B cell (primary cell): Measurements from ENCODE around the gene ZSCAN12. TPM values are rescaled to one million over a fixed set of nuclear protein-coding genes. Genes with fewer than 3 reads are reported as not detected.

Experiments
- ATAC-seq: fragments of 200-7000 bp; cut with Tn5 transposase; one replicate; pipeline ENCODE4 v1.10.0; 2021; ENCODE audit warnings: low read depth, mild to moderate bottlenecking, moderate number of reproducible peaks, moderate library complexity
- CTCF ChIA-PET: fragments of 350-600 bp; sonication (Branson Sonifier 250); formaldehyde crosslinking; loops from one replicate; lab custom pipeline; 2021; ENCODE audit warnings: antibody characterized with exemption, inconsistent platforms; lab: Charles Lee
- POLR2A ChIA-PET: fragments of 350-600 bp; sonication (Branson Sonifier 250); formaldehyde crosslinking; loops from one replicate; lab custom pipeline; 2021; ENCODE audit warnings: antibody characterized with exemption; lab: Charles Lee
- DNase-seq: peaks from one replicate; pipeline ENCODE4 v3.0.0; 2013
- H2AFZ ChIP-seq: 2 replicates; pipeline ENCODE4 v1.6.1; 2012; ENCODE audit warnings: mild to moderate bottlenecking, low read depth, low read length; ENCODE audit not compliant: insufficient read depth, poor library complexity, severe bottlenecking
- H3K27ac ChIP-seq, 2 donors: 1 replicate in 1 of 2; 2 replicates in 1 of 2; pipeline ENCODE4 v1.5.1; 2012 to 2013; ENCODE audit warnings: low read length in 2 of 2, mild to moderate bottlenecking in 2 of 2, moderate library complexity in 1 of 2
- H3K27me3 ChIP-seq, 4 experiments: fragments of 200-600 bp in 1 of 4; sonication (generic) in 1 of 4; replicated peaks in 1 of 4; 1 replicate in 2 of 4; 2 replicates in 2 of 4; pipeline versions ENCODE4 v1.6.1 to v1.7.0; 2013 to 2016; ENCODE audit warnings: low read length in 3 of 4, mild to moderate bottlenecking in 2 of 4, mixed read lengths in 1 of 4, moderate library complexity in 1 of 4; ENCODE audit not compliant: insufficient read depth in 4 of 4, control insufficient read depth in 3 of 4; ENCODE audit errors: control extremely low read depth in 1 of 4
- H3K36me3 ChIP-seq, 2 experiments: replicated peaks in 1 of 2; 1 replicate in 1 of 2; 2 replicates in 1 of 2; pipeline versions ENCODE4 v1.6.1 to v1.7.1; 2013; ENCODE audit warnings: low read length in 1 of 2; ENCODE audit not compliant: insufficient read depth in 2 of 2, control insufficient read depth in 1 of 2; ENCODE audit errors: control extremely low read depth in 1 of 2, extremely low read depth in 1 of 2
- H3K4me1 ChIP-seq, 2 donors: fragments of 200-600 bp in 1 of 2; sonication (generic) in 1 of 2; 1 replicate in 1 of 2; 2 replicates in 1 of 2; pipeline versions ENCODE4 v1.5.1 to v1.6.1; 2013 to 2017; ENCODE audit warnings: low read length in 2 of 2; ENCODE audit not compliant: control insufficient read depth in 2 of 2, insufficient read depth in 2 of 2
- H3K4me2 ChIP-seq: replicated peaks from 2 replicates; pipeline ENCODE3; 2012; ENCODE audit warnings: mild to moderate bottlenecking, low read depth, low read length; ENCODE audit not compliant: poor library complexity, severe bottlenecking
- H3K4me3 ChIP-seq, 5 experiments: fragments of 200-600 bp in 1 of 5; sonication (generic) in 1 of 5; 1 replicate in 3 of 5; 2 replicates in 2 of 5; pipeline versions ENCODE4 v1.5.1 to v1.7.0; 2011 to 2016; ENCODE audit warnings: low read length in 4 of 5, mild to moderate bottlenecking in 4 of 5, low read depth in 2 of 5, control low read depth in 1 of 5, moderate library complexity in 1 of 5; ENCODE audit not compliant: insufficient read depth in 1 of 5; ENCODE audit errors: control extremely low read depth in 1 of 5, extremely low read depth in 1 of 5
- H3K79me2 ChIP-seq: fragments of 200-600 bp; sonication (generic); one replicate; pipeline ENCODE4 v1.6.0; 2016; ENCODE audit warnings: low read length; ENCODE audit not compliant: control insufficient read depth, insufficient read depth
- H3K9ac ChIP-seq: fragments of 200-600 bp; sonication (generic); 2 replicates; pipeline ENCODE4 v1.6.1; 2017; ENCODE audit warnings: mild to moderate bottlenecking, low read length, moderate library complexity
- H3K9me3 ChIP-seq, 3 donors: one replicate each; pipeline versions ENCODE4 v1.6.1 to v1.7.1; 2013; ENCODE audit warnings: low read length in 2 of 3; ENCODE audit not compliant: control insufficient read depth in 2 of 3, insufficient read depth in 1 of 3; ENCODE audit errors: control extremely low read depth in 1 of 3
- H4K20me1 ChIP-seq: 2 replicates; pipeline ENCODE4 v1.6.0; 2012; ENCODE audit warnings: mild to moderate bottlenecking, low read length; ENCODE audit not compliant: insufficient read depth, control insufficient read depth, poor library complexity, severe bottlenecking
- H3K27ac Mint-ChIP-seq: one replicate; pipeline ENCODE4 v1.8.0; 2021; ENCODE audit warnings: mixed read lengths
- H3K27me3 Mint-ChIP-seq: one replicate; pipeline ENCODE4 v1.8.0; 2021; ENCODE audit warnings: mixed read lengths
- H3K4me1 Mint-ChIP-seq: one replicate; pipeline ENCODE4 v1.8.0; 2021; ENCODE audit warnings: mixed read lengths
- H3K4me3 Mint-ChIP-seq: one replicate; pipeline ENCODE4 v1.8.0; 2021; ENCODE audit warnings: mixed read lengths
- H3K9me3 Mint-ChIP-seq: one replicate; pipeline ENCODE4 v1.8.0; 2022; ENCODE audit warnings: mixed read lengths; ENCODE audit not compliant: insufficient read depth
- EZH2 ChIP-seq: IDR thresholded peaks from 2 replicates; pipeline ENCODE4 v1.6.1; 2012; ENCODE audit warnings: borderline replicate concordance, low read depth, mild to moderate bottlenecking, moderate library complexity, low read length; ENCODE audit not compliant: insufficient read depth, poor library complexity, severe bottlenecking
- WGBS: methylation state at CpG from one replicate; pipeline ENCODE4 v1.1.5; 2013; ENCODE audit warnings: missing lambda C conversion rate; ENCODE audit not compliant: insufficient coverage; 5-methylcytosine and 5-hydroxymethylcytosine counted together
- intact Hi-C: fragments of 100-400 bp; cut with micrococcal nuclease; formaldehyde crosslinking; loops from one replicate; pipeline ENCODE4 v1.10.0; 2022
- polyA plus RNA-seq: library from polyadenylated mRNA; depleted of rRNA; stranded (reverse); fragments of >200 nt; gene quantifications from 2 replicates; pipeline ENCODE4 v1.2.3, GENCODE V29; 2012
- total RNA-seq, 2 donors: library from RNA; stranded (reverse); fragments of 120-200 nt in 1 of 2; gene quantifications; 1 replicate in 1 of 2; 2 replicates in 1 of 2; pipeline versions ENCODE4 v1.2.3 to v1.2.4, GENCODE V29; 2013 to 2022
- TF ChIP-seq, protein P1 (sequence below): fragments of 200-600 bp; IDR thresholded peaks from one replicate; pipeline ENCODE4 v1.8.0; 2022; ENCODE audit warnings: antibody characterized with exemption, mild to moderate bottlenecking

Gene ZSCAN12
- total and polyA plus RNA-seq, 2 donors (not counting 1 experiment from before 2014, with no cell fraction given): 3.5 to 14.8 TPM

DNA sequence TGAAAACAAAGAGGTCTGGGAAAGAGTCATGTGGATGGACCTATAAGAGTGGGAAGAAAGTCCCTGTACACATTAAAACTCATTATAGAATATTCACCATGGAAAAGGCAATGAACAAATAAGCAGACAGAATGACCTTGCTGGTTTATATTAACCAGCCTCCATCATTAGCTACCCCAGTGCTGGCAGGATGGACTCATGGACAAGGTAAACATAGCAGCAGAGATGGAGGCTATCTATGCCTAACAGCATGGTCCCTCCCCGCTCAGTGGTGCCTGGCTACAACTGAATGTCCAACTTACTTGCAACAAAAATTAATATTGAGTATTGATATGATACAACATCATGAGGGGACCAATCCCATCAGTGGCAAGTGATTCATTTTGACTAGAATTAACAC lies 54.3 kb downstream of the ZSCAN12 start:
- Histone ChIP-seq H3K9me3 (peaks cover 0 to 7% (median 0%) of the 10 kb centered on the region in 3 donors), H3K79me2 (peaks cover 10% of the 10 kb centered on the region), H2AFZ (no peak overlapping the region), H3K9ac (no peak overlapping the region), H3K27ac (no peak overlapping the region), H3K27me3 (peaks cover 0 to 3% (median 1%) of the 10 kb centered on the region in 4 experiments), H3K4me1 (peaks cover under 1 to 2% of the 10 kb centered on the region in 2 donors), H3K36me3 (no peaks in the 10 kb centered on the region), H3K4me3 (no peak overlapping the region), H3K4me2 (no peak overlapping the region), H4K20me1 (no peaks in the 10 kb centered on the region)
- peaks cover 21% of the 10 kb centered on the region for H3K27me3 Mint-ChIP-seq
- ATAC-seq (no peak), DNase-seq (no peak)
- TF ChIP-seq EZH2: no peak
- TF ChIP-seq, protein P1, sequence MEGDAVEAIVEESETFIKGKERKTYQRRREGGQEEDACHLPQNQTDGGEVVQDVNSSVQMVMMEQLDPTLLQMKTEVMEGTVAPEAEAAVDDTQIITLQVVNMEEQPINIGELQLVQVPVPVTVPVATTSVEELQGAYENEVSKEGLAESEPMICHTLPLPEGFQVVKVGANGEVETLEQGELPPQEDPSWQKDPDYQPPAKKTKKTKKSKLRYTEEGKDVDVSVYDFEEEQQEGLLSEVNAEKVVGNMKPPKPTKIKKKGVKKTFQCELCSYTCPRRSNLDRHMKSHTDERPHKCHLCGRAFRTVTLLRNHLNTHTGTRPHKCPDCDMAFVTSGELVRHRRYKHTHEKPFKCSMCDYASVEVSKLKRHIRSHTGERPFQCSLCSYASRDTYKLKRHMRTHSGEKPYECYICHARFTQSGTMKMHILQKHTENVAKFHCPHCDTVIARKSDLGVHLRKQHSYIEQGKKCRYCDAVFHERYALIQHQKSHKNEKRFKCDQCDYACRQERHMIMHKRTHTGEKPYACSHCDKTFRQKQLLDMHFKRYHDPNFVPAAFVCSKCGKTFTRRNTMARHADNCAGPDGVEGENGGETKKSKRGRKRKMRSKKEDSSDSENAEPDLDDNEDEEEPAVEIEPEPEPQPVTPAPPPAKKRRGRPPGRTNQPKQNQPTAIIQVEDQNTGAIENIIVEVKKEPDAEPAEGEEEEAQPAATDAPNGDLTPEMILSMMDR: no peak
- H3K27ac Mint-ChIP-seq: no peak overlapping the region
- intact Hi-C loops: no loop called here
- peaks cover 2% of the 10 kb centered on the region for H3K9me3 Mint-ChIP-seq
- H3K4me3 Mint-ChIP-seq: no peak overlapping the region
- peaks cover 8% of the 10 kb centered on the region for H3K4me1 Mint-ChIP-seq
- ChIA-PET POLR2A (interaction anchor here (0.6 kb wide), 1 partner anchor 125 kb away, joined by 3 read pairs; no protein-coding TSS in a partner anchor), CTCF (interaction anchor here (0.7 to 1.1 kb wide), 2 partner anchors 204 to 384 kb away, joined by 3 read pairs; partner anchors contain the start of gene ZKSCAN8)
- WGBS: no CpG with 5 or more reads among the region's 1 CpG

- TF ChIP-seq, protein P1: no peak
- no peak for TF ChIP-seq EZH2
- H3K9me3 ChIP-seq: peaks cover 0 to 11% (median 0%) of the 10 kb centered on the region in 3 donors
- intact Hi-C loops: no loop called here
- H2AFZ ChIP-seq: no peak overlapping the region
- H3K27ac ChIP-seq: no peak overlapping the region
- H3K4me3 ChIP-seq: no peak overlapping the region
- peaks cover 21% of the 10 kb centered on the region for H3K27me3 Mint-ChIP-seq
- CTCF ChIA-PET: no interaction called here
- H3K4me2 ChIP-seq: no peak overlapping the region
- no peaks in the 10 kb centered on the region for H3K36me3 ChIP-seq
- H3K9ac ChIP-seq: no peak overlapping the region
- peaks cover 7% of the 10 kb centered on the region for H3K9me3 Mint-ChIP-seq
- H3K27me3 ChIP-seq: peaks cover 0 to 3% (median 1%) of the 10 kb centered on the region in 4 experiments
- POLR2A ChIA-PET: no interaction called here
- no peaks in the 10 kb centered on the region for H3K79me2 ChIP-seq
- H3K4me1 ChIP-seq: no peaks in the 10 kb centered on the region
- no CpG with 5 or more reads among the region's 1 CpG for WGBS
- no peak overlapping the region for H3K4me3 Mint-ChIP-seq
- H3K4me1 Mint-ChIP-seq: no peaks in the 10 kb centered on the region
- DNase-seq (no peak), ATAC-seq (no peak)
- H3K27ac Mint-ChIP-seq: no peak overlapping the region
- H4K20me1 ChIP-seq: no peaks in the 10 kb centered on the region
These were observed 55.5 kb downstream of the ZSCAN12 start for GRCh38 chr6:28343898-28344677.
